ENCODE results near the gene GHITM.
"Not testable (repeated sequence)": the region's sequence is repeated elsewhere in the genome, so short reads cannot be mapped to it uniquely, and the experiment has no call there.

The GHITM gene

DNA sequence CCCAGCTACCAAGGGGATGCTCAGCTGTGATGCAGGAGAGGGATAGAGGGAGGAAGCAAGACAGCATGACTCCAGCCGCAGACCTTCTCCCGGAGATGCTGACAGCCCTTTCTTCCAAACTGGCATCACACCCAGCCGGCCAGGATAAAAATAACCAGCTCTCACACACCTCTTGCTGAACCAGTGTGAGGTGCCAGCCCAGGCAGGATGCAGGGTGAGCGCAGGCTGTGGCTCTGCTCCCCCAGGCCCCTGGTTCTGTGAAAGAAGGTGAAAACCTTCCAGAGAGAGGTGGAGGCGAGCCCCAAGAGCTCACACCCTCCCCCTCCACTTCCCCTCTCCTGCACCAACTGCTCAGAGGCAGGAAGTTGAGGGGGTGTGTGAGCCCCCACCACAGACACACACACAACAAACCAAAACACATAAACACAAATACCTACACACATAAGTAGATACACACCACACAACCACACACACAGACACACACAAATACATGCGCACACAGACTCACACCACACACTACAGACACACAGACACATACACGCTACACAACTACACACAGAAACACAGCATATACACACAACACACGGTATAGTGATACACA is 38.3 kb downstream of the GHITM start:
- peak; percentile 35 for DNase-seq

DNA sequence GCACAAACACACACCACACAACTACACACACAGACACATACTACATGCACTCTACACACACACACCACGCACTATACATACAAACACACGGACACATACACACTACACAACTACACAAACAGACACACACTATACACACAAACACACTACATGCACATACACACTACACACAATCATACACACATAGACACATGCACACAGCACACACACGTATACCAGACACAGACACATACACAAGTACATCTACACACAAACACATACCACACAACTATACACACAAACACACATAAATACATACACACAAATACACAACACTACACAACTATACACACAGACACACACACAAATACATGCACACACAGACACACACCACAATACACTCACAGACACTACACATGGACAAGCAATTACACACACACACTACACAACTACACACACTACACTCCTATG is 38.9 kb downstream of the GHITM start:
- DNase-seq, result no peak

DNA sequence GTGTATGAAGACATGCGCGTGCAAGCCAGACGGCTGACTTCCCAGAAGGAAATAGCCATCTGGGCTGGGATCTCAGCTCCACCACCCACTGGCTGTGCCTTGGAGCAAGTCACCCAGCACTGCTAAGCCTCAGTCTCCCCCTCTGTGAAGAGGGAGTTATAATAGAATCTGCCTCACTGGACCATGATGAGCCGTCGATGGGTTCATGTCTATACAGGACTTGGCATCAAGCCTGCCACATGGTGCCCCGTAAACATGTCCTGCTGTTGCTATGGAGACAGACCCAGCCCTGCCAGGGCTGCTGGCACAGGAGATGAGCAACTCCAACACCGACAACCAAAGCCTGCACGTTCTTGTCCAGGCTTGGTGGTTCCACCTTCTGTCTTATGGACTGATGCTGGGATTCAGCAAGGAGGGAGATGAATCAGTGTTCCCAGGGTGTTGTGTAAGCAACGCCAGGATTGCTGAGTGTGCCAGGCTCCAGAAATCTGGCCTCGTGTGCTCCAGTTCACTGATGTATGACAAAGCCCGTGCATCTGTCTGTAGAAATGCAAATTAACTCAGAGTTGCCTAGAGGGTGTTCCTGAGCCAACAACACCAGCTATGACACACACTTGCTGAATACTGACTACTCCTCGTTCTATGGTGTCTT is 39.9 kb downstream of the GHITM start:
- no peak for DNase-seq

DNA sequence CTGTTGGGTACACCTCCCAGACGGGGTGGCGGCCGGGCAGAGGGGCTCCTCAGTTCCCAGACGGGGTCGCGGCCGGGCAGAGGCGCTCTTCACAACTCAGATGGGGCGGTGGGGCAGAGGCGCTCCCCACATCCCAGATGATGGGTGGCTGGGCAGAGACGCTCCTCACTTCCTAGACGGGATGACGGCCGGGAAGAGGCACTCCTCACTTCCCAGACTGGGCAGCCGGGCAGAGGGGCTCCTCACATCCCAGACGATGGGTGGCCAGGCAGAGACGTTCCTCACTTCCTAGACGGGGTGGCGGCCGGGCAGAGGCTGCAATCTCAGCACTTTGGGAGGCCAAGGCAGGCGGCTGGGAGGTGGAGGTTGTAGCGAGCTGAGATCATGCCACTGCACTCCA is 41.1 kb downstream of the GHITM start:
- DNase-seq, result not testable (repeated sequence)

DNA sequence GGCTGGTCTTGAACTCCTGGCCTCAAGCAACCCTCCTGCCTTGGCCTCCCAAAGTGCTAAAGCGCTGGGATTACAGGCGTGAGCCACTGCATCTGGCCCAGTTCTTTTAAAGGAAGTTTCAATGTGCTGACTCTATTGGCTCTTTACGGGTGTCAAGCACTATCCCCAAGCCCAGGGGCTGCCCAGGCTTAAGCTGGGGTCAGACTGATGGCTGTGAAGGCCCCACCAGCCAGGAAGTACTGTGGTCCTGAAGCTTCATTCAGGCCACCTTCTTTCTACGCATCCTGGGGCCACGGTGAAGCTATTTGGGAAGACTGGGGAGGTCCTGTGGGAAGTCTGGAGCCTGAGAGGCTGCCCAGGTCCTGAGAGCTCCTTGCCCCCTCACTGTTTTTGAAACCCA is 42.3 kb downstream of the GHITM start:
- no peak for DNase-seq

DNA sequence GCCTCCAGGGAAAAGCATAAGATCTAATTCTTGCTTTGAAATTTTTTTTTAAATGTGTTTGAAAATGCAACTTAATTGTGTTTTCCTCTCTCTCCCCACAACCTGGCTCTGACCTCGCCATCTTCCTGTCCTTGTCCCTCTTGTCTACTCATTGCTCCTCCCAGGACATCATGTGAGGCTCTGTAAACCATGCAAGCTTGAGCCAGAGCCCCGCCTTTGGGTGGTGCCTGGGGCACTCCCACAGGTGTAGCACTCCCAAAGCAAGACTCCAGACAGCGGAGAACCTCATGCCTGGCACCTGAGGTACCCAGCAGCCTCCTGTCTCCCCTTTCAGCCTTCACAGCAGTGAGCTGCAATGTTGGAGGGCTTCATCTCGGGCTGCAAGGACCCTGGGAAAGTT is 45.2 kb downstream of the GHITM start:
- no peak for DNase-seq

DNA sequence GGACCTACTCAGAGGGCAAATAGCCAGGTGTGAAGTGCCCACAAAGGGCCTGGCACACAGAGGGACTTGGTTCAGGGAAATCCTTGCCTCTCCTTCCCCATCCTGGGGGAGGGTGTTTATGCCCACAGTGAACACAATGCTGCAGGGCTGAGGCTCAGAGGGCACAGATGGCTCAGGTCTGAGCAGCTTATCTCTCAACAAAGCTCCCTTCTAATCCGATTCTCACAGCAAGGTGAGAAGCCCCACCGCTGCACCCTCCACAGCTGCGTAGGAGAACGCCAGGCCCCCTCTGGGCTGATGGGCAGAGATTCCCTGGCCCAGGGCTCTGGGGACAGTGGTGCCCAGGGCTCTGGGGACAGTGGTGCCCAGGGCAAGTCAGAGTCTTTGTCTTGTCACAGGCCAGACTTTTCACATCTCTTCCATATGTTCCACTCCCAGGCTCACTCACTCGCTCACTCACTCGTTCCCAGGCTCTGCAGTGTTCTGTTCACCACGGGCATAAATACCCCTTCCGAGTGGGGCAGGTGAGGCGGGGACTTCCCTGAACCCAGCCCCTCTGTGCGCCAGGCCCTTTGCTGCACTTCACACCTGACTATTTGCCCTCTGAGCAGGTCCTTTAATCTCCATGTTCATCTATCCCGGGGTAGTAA is 46.3 kb downstream of the GHITM start:
- DNase-seq, result no peak

DNA sequence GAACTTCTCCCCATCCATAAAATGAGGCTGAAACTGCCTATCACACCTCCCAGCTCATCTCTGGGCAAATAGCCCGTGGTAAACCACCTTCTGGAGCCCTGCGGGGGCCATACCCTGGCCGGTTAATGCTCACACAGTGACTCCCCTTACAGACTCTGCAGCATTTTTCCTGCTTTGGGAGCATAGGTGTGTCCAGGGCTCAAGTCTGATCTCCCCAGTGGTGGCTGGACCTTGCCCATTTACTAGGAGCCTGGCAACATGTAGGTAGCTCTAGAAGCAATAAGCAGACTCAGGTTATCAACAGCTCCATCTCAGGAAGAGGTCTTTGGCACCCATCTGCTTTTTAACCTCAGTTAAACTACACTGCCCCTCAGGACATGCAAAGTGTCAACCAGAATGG is 49.5 kb downstream of the GHITM start:
- no peak for DNase-seq

DNA sequence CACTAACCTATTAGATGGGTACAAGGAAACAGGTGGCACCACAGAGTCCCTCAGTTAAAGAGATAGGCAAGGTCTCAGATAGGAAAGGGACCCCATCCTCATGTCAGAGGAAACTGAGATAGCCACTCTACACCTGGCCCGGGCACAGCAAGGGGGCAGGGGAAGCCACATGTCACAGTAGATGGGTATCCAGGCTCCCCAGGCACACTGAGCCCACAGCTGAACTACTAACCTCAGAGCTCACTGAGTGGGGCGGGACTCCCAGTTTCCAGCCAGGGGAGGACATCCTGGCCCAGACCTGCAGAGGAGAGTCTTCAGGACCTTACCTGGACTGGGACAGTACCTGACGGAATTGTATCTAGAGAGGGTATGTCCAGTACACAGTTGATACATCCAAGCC is 51.3 kb downstream of the GHITM start:
- no peak for DNase-seq

DNA sequence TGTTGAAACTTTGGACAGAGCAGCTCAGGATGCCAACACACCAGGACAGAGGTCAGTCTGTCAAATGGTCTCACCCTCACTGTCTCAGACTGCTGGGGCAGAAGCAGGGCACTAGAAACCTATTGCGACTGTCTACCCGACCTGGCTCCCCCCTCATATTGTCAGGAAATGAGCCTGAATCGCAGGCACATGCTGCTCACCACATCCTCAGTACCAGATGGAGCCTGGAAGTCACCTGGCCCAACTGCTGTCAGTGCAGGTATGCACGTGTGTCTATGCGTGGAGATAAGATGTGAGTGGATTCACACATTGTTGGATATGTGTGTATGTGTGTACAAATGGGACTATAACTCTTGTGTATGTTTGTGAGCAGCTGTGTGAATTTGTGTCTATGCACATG is 51.8 kb downstream of the GHITM start:
- no peak for DNase-seq

DNA sequence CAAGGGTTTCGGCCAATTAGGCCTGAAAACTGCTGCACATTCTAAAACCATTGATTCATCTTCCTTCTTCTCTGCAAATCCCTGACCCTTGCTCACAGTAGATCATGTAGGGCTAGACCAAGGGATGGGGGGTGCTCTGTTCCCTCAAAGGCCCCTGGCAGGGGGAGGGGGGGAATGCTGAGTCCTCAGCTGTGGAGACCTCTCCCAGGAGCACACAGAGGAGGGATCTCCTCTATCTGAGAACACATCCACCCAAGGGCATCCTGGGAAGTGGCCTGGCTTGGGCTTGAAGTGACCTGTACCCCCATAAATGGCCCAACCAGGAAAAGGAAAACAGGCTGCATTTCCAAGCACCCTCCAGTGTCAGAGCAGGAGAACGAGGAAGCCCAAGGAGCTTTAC is 54.0 kb downstream of the GHITM start:
- DNase-seq, result no peak

DNA sequence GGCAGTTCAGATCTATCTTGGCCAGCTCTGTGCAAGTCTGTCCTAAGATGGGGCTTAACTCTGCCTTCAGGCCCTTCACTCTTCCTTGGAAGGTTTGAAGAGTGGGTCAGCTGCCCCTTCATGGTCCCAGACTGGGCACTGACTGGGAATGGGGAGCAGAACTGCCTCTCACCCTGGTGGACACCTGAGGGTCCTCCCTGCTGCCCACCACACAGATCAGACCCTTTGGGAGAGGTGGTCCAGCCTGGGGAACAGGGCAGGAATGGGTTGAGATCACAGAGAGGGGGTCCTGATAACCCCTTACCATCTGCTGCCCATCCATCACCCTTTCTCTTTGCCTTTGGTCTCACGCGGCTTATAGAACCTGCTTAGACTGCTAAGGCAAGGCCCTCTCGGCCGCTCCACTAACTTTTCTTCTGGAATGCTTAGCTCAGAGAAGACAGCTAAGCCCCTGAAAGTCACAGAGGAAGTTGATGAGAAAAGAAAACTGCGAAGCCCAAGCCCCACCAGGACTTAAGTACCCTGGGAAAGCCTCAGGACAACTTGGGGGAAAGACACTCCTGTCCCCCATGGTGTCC is 54.6 kb downstream of the GHITM start:
- no peak for DNase-seq

DNA sequence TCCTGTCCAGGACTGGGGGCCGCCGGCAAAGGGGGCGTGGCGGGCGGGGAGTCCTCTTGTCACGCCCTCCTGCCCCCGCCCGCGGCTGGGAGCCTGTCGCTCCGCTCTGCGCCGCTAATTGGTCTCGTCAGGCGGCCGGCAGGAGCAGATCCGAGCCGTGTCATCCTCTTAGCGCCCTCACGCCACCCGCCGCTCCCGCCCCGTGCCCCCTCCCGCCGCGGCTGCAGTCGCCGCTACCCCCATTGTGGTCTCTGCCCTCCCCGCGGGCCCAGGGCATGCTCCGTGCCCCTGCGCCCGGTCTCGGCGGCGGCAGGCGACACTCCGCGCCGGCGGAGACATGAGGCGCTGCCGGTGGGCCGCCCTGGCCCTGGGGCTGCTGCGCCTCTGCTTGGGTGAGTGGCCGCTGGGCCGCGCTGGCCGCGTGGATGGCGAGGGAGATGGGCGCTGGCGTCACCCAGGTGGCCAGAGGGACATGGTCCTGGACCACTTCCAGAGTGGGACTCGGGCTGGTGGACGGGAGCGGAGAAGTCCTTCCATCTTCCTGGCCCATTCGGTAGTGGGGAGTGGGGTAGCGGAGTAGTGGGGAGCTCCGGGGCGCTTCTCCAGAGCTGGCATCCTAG is 55.2 kb downstream of the GHITM start, which contains the start of gene CDHR1:
TSS of gene CDHR1 (plus strand) at position 114 of the 620 bp plus-strand sequence. CDS start at position 338, 224 bp downstream.
- peak; percentile 59 for DNase-seq

DNA sequence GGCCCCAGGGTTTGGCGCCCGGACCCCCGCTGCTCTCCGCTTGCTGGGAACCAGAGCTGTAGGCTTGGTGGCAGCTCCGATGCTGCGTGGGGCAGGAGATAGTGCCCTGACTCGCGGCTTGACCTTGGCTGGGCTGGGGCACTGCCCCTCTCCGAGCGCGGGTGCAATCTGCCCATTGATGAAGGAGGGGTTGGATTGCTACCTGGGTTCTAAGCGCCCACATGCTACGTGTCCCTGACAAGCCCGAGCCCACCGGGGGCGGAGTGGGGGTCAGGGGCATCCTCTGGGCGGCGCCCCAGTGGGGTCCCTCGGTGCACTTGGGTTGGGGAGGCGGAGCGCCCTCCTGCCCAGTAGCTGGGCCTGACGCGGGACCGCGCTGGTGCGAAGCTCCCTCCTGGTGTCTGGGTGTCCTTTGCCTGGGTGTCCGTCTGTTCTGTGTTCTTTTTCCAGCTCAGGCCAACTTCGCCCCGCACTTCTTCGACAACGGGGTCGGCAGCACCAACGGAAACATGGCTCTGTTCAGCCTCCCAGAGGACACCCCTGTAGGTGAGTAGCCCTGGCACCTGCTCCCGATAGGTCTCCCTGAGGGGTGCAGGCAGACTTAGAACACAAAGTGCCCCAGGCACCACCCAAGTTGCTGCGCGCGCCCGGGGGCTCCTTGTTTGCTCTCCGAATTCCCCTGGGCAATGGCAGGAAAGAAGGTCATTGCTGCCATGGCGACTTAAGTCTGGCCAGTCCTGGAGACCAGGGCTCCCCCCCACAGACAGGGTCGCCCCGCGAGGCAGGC is 55.9 kb downstream of the GHITM start:
- no peak for DNase-seq

DNA sequence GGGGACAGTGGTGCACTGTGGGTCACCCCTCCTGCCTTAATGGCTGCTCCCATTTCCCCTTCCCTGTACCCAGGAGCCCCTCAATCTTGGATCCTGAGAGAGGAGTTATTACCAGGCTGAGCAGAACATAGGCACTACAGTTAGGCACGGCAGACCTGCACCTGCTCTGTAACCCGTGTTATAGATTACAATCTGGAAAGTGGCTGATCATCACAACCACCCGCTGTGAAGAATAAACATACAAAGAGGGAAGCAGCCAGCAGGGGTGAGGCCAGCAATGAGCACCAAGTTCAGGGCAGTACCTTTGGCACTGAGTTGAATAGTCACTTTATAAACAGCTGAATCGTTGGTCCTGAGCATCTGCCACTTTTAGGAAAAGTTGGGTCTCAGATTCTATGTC is 56.8 kb downstream of the GHITM start:
- no peak for DNase-seq

DNA sequence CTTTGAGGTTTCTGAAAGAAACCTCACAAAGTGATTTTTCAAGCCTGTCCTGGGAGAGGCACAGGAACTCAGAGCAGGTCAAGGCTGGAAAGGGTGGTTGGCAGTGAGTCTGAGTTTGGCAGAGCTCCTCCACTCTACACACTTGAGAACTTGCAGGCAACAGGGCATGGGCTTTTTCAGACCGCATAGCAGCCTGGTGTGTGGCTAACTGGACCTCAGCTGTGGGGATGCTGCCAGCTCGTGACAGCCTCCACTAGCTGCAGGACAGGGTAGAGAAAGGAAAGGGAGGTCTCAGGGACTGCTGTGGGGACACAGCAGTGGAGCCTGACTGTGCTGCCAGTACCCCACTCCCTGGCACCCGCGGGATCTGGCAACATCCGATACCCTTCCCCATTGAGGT is 57.6 kb downstream of the GHITM start:
- no peak for DNase-seq

DNA sequence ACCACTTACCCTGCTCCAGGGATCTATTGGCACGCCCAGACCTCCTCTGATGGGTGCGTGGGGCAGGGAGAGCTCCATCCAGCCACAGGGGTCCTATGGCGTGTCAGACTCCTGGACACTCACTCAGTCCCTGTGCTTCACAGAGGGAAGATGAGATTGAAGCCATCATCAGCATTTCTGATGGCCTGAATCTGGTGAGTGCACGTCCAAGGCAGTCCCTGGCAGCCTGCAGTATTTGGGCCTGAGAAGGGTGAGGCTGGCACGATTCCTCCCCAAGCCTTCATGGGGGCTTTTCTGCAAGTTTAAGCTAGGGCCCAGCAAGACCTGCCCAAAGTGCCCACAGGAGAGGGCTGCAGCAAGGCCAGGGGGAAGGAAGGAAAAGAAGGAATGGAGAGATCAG is 58.3 kb downstream of the GHITM start:
- DNase-seq, result no peak

DNA sequence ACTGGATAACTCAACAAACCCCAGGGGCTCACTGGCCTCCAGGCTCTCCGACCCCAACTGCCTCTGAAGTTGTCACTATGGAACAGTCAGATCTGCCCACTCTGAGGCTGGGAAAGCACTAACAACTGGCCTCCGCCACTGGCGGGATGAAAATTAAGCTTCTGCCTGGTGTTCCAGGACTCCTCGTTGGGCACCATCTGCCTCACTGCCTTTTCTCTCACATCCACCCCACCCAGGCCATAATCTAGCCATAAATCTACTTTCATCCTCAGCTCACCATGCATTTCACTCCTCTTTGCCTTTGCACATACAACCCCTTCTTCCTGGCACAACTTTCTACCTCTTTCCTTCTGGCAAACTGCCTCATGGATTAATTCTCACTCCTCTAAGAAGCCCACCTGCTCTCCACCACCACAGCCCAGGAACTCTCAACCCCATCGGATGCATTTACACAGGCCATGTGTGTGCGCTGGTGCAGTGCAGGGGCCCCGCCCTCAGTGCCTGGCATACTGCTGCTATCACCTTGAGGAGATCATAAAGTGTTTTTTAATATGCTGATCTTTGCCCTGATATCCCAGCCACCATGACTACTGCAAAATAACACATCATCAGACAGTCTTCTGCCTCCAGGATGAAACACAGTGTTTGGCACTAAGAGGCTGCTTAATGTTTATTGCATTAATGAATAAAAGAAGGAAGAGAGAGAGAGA is 59.1 kb downstream of the GHITM start:
- no peak for DNase-seq

DNA sequence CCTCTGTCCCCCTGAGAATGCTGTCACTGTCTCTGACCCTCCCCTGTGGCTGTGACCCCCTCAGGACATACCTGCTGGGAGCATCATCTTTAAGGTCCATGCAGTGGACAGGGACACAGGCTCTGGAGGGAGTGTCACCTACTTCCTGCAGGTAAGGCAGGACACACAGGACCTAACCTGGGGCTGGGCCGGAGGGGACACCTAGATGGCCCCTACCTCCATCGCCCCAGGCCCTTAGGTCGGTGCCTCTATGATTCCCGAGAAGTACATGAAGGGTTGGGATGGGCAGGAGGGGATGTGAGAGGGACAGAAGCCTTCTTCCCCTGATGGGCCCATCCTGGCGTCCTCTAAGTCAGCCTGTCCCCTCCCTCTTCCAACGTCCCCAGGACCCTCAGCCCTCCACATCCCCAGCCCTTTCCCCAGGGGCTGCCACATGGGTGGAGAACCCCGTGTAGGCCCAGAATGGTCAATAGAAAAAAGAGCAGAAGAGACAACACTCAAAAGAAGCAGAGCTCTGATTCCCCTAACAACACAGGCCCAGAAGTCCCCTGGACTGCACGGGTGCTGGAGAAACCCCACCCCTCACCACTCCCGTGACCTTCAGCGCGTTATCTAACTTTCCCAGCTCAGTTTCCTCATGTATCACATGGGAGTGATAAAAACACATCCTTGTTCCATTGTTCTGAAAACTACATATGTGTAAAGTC is 61.4 kb downstream of the GHITM start:
- DNase-seq, result no peak

DNA sequence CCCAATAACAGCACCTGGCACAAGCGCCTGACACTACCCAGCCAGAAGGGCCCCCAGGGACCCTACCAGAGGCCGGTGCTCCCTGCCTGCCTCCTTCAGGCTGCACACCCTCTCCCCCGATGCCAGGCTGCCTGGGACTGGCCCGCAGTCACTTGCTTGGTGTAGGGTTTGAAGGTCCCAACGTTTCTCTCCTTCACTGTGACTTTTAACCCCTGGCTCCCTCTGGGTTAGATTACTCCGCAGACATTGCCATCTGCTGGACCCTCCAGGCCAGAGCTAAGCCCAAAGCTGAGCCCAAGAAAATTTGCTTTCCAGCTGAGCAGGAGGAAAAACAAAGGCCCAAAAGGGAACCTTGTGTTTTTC is 61.9 kb downstream of the GHITM start:
- no peak for DNase-seq

DNA sequence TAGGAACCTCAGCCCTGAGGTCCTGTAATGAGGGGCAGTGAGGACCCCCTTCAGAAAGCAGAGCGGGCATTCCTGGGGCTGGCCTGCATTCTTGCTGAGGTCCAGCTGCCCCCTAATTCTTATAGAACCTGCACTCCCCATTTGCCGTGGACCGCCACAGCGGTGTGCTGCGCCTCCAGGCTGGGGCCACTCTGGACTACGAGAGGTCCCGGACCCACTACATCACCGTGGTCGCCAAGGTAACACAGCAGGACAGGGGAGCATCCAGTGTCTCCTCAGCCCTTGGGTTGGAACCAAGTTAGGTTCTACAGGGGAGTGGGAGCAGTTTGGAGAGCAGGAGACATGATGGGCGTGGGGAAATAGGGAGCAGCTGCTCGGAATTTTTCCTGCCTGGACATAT is 62.4 kb downstream of the GHITM start:
- no peak for DNase-seq

DNA sequence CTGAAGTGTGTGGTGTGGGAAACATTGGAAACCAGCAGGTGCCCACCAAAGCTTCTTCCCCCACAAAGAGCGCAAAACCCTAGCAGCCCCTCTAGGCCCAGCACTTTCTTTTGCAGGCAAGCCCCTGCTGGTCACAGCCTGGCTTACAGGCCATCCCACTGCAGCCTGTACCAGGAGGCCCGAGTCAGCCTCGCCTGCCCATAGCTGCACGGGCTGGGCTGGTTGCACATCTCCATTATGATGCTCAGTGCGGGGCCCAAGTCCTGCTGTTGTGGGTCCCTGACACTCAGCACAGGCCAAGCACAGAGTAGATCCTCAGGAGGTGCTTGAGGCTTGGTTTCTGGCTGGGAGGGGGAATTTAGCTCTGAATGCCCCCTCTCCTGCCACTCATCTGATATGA is 63.0 kb downstream of the GHITM start:
- DNase-seq, result no peak
